Esophagus squamous epithelium (tissue), 4 donors: ENCODE data around the gene FAM131B. TPM values are rescaled to one million over a fixed set of nuclear protein-coding genes. Genes with fewer than 3 reads are reported as not detected.

Experiments used
- small RNA-seq, 4 donors: library from RNA; depleted of rRNA; stranded (forward); fragments of <200 nt; gene quantifications; one replicate each; pipeline ENCODE3, GENCODE V24; 2016
- total RNA-seq, 4 donors: library from RNA; depleted of rRNA; stranded (reverse); fragments of >200 nt; gene quantifications; one replicate each; pipeline ENCODE4 v1.1.0, GENCODE V29; 2016

FAM131B gene
- total RNA-seq, 4 donors from 2014 or later: 0.09 to 0.76 (median 0.46) TPM

Small RNA genes within 50 kb of the gene (small RNA-seq; reads per million reads assigned to genes)
- gene MIR6892: 0 to 1.9 (median 0.62) reads per million in 4 donors

Other genes starting within 250 kb of the FAM131B start
- gene PIP, start 230.6 kb downstream of the FAM131B start, total RNA-seq: not detected
- not detected for gene TAS2R39, start 179.3 kb downstream of the FAM131B start, total RNA-seq
- not detected for gene TAS2R40, start 140.7 kb downstream of the FAM131B start, total RNA-seq
- gene GSTK1, start 99.3 kb downstream of the FAM131B start, total RNA-seq: 100 to 1,000 TPM in 3 of 4 donors, 10 to 100 TPM in 1; 96.2 to 166 (median 149) TPM
- 1 to 10 TPM in 1 of 4 donors, under 1 TPM in 1, not detected in 2; 0.15 to 3.6 TPM for gene TMEM139, start 77.8 kb downstream of the FAM131B start, total RNA-seq
- gene CASP2, start 74.4 kb downstream of the FAM131B start, total RNA-seq: 10 to 100 TPM in 3 of 4 donors, 1 to 10 TPM in 1; 8.8 to 24.6 (median 12.2) TPM
- gene CLCN1, start 46.6 kb downstream of the FAM131B start, total RNA-seq: under 1 TPM in 3 of 4 donors, not detected in 1; under 0.01 to 0.91 (median 0.13) TPM
- gene ZYX, start 18.6 kb upstream of the FAM131B start, total RNA-seq: 10 to 100 TPM; 40.2 to 78.8 (median 68.6) TPM
- gene EPHA1, start 46.1 kb upstream of the FAM131B start, total RNA-seq: 100 to 1,000 TPM in 1 of 4 donors, 10 to 100 TPM in 3; 64.5 to 132 (median 77.4) TPM
- gene TAS2R60, start 80.7 kb upstream of the FAM131B start, total RNA-seq: not detected
- gene TAS2R41, start 115.2 kb upstream of the FAM131B start, total RNA-seq: under 1 TPM in 1 of 4 donors, not detected in 3; 0.70 TPM
- gene CTAGE15, start 209.1 kb upstream of the FAM131B start, total RNA-seq: 1 to 10 TPM in 2 of 4 donors, not detected in 2; 1.4 to 2.3 TPM